HCT116 (cell line): Measurements from ENCODE around the gene PRIMA1. TPM values are rescaled to one million over a fixed set of nuclear protein-coding genes. Genes with fewer than 3 reads are reported as not detected.

Experiments used
- ATAC-seq: fragments of 200-7000 bp; cut with Tn5 transposase; 2 replicates; pipeline ENCODE4 v1.9.1; 2020; ENCODE audit warnings: mild to moderate bottlenecking, moderate library complexity
- BruUV-seq: library from RNA; stranded (reverse); fragments of 400-500 nt; replicated peaks from 2 replicates; lab custom pipeline; 2021; lab: Mats Ljungman, UMichigan
- CTCF ChIA-PET: fragments of 300-600 bp; sonication (Branson Sonifier 250); formaldehyde crosslinking; loops from one replicate; lab custom pipeline; 2021; ENCODE audit warnings: antibody characterized with exemption; lab: Charles Lee
- POLR2A ChIA-PET: fragments of 300-600, 350-600 bp; sonication (Branson Sonifier 250); formaldehyde crosslinking; loops from one replicate; lab custom pipeline; 2021; ENCODE audit warnings: antibody characterized with exemption; lab: Charles Lee
- RAD21 ChIA-PET, 2 experiments: fragments of 300-600 bp; sonication (Branson Sonifier 250); formaldehyde crosslinking; loops; one replicate each; lab custom pipeline; 2023; ENCODE audit warnings: low total read pairs in 2 of 2; ENCODE audit not compliant: uncharacterized antibody in 2 of 2, unreplicated experiment in 2 of 2, low non-redundant PET in 1 of 2; lab: Charles Lee
- DNase-seq: peaks from one replicate; pipeline ENCODE4 v3.0.0-alpha.2; 2010; ENCODE audit warnings: low read depth, low spot score
- H2AFZ ChIP-seq: fragments of 200-600 bp; shearing (Covaris generic), sonication (generic); 2 replicates; pipeline ENCODE4 v1.6.1; 2017; ENCODE audit warnings: low read depth, mixed run types, mixed read lengths, antibody characterized with exemption, low read length; ENCODE audit not compliant: poor library complexity, severe bottlenecking
- H3K27ac ChIP-seq: 2 replicates; pipeline ENCODE4 v1.5.1; 2012; ENCODE audit warnings: low read depth, low read length
- H3K27me3 ChIP-seq: fragments of 200-600 bp; sonication (generic); 2 replicates; pipeline ENCODE4 v1.6.1; 2016; ENCODE audit warnings: mixed run types, low read length, mixed read lengths; ENCODE audit not compliant: insufficient read depth
- H3K36me3 ChIP-seq, 2 experiments: fragments of 200-500 bp in 1 of 2; fragments of 200-600 bp in 1 of 2; sonication (Bioruptor generic) in 1 of 2; sonication (generic) in 1 of 2; 2 replicates each; pipeline versions ENCODE4 v1.5.1 to v1.6.1; 2014 to 2016; ENCODE audit warnings: low read length in 2 of 2, inconsistent platforms in 1 of 2, mixed read lengths in 1 of 2, mixed run types in 1 of 2; ENCODE audit not compliant: insufficient read depth in 2 of 2, control insufficient read depth in 1 of 2
- H3K4me1 ChIP-seq, 2 experiments: fragments of 200-600 bp in 1 of 2; sonication (generic) in 1 of 2; 2 replicates each; pipeline versions ENCODE4 v1.5.1 to v1.6.1; 2012 to 2017; ENCODE audit warnings: low read length in 2 of 2, inconsistent platforms in 1 of 2, mild to moderate bottlenecking in 1 of 2, mixed read lengths in 1 of 2, mixed run types in 1 of 2, moderate library complexity in 1 of 2; ENCODE audit not compliant: insufficient read depth in 2 of 2, control insufficient read depth in 1 of 2
- H3K4me2 ChIP-seq: fragments of 200-600 bp; sonication (generic); 2 replicates; pipeline ENCODE4 v1.6.1; 2017; ENCODE audit warnings: mixed run types, low read length, mixed read lengths
- H3K4me3 ChIP-seq, 2 experiments: fragments of 200-600 bp in 1 of 2; sonication (generic) in 1 of 2; replicated peaks in 1 of 2; 2 replicates each; pipeline ENCODE4 v1.5.1; 2011 to 2016; ENCODE audit warnings: low read length in 2 of 2, control low read depth in 1 of 2, low read depth in 1 of 2, mild to moderate bottlenecking in 1 of 2, mixed read lengths in 1 of 2, mixed run types in 1 of 2
- H3K79me2 ChIP-seq: fragments of 200-600 bp; sonication (generic); 2 replicates; pipeline ENCODE4 v1.6.1; 2017; ENCODE audit warnings: mild to moderate bottlenecking, mixed run types, low read length, moderate library complexity, mixed read lengths; ENCODE audit not compliant: insufficient read depth
- H3K9ac ChIP-seq: fragments of 200-600 bp; sonication (generic); 2 replicates; pipeline ENCODE4 v1.6.1; 2016; ENCODE audit warnings: low read length, mixed read lengths
- H3K9me2 ChIP-seq: fragments of 200-600 bp; sonication (generic), shearing (Covaris generic); 2 replicates; pipeline ENCODE4 v1.6.1; 2017; ENCODE audit warnings: mixed run types, mild to moderate bottlenecking, moderate library complexity; ENCODE audit not compliant: insufficient read depth
- H3K9me3 ChIP-seq, 2 experiments: fragments of 200-500 bp in 1 of 2; fragments of 200-600 bp in 1 of 2; sonication (Bioruptor generic) in 1 of 2; sonication (generic) in 1 of 2; 2 replicates each; pipeline ENCODE4 v1.6.1; 2014 to 2017; ENCODE audit warnings: low read length in 2 of 2, mixed read lengths in 2 of 2, inconsistent platforms in 1 of 2, low read depth in 1 of 2, mild to moderate bottlenecking in 1 of 2, mixed run types in 1 of 2, moderate library complexity in 1 of 2; ENCODE audit not compliant: control insufficient read depth in 1 of 2, insufficient read depth in 1 of 2
- H4K20me1 ChIP-seq: fragments of 200-600 bp; sonication (generic), shearing (Covaris generic); 2 replicates; pipeline ENCODE4 v1.6.1; 2017; ENCODE audit warnings: mixed run types, mild to moderate bottlenecking, moderate library complexity; ENCODE audit not compliant: insufficient read depth
- CBX3 ChIP-seq: IDR thresholded peaks from 2 replicates; pipeline ENCODE4 v1.6.1; 2012; ENCODE audit warnings: low read depth
- CEBPB ChIP-seq: IDR thresholded peaks from 2 replicates; pipeline ENCODE4 v1.6.1; 2012; ENCODE audit warnings: low read depth
- EGR1 ChIP-seq: IDR thresholded peaks from 2 replicates; pipeline ENCODE4 v1.6.1; 2012; ENCODE audit warnings: low read depth
- ELF1 ChIP-seq: IDR thresholded peaks from 2 replicates; pipeline ENCODE4 v1.6.1; 2012; ENCODE audit warnings: low read depth, borderline replicate concordance
- EZH2 ChIP-seq: fragments of 200-600 bp; sonication (generic); IDR thresholded peaks from 2 replicates; pipeline ENCODE4 v1.6.1; 2017; ENCODE audit warnings: antibody characterized with exemption, mixed run types
- EZH2phosphoT487 ChIP-seq: fragments of 200-600 bp; IDR thresholded peaks from 2 replicates; pipeline ENCODE4 v1.6.1; 2018; ENCODE audit warnings: antibody characterized with exemption, borderline replicate concordance
- FOSL1 ChIP-seq: IDR thresholded peaks from 2 replicates; pipeline ENCODE4 v1.6.1; 2012; ENCODE audit warnings: low read depth
- POLR2A ChIP-seq: IDR thresholded peaks from 2 replicates; pipeline ENCODE4 v1.7.0; 2011; ENCODE audit warnings: borderline replicate concordance; ENCODE audit not compliant: insufficient read depth, insufficient read length; ENCODE audit errors: extremely low read depth
- RAD21 ChIP-seq: IDR thresholded peaks from 2 replicates; pipeline ENCODE4 v1.6.1; 2012; ENCODE audit warnings: low read depth, mild to moderate bottlenecking
- SRF ChIP-seq: IDR thresholded peaks from 2 replicates; pipeline ENCODE4 v1.6.1; 2012; ENCODE audit warnings: low read depth
- TCF7L2 ChIP-seq: IDR thresholded peaks from 2 replicates; pipeline ENCODE4 v1.7.0; 2011; ENCODE audit warnings: borderline replicate concordance, inconsistent platforms; ENCODE audit not compliant: insufficient read depth, insufficient read length; ENCODE audit errors: extremely low read depth
- ZFX ChIP-seq: fragments of 450-650 bp; IDR thresholded peaks from 2 replicates; pipeline ENCODE4 v1.6.1; 2017
- ZNF274 ChIP-seq: fragments of 200-500 bp; sonication (Bioruptor generic); IDR thresholded peaks from 2 replicates; pipeline ENCODE4 v1.6.1; 2014; ENCODE audit warnings: mild to moderate bottlenecking, low read depth, low read length, inconsistent platforms
- intact Hi-C: fragments of 100-400 bp; cut with micrococcal nuclease; formaldehyde crosslinking; loops from 2 replicates; pipeline ENCODE4 v1.10.0; 2022
- total RNA-seq: library from RNA; stranded (reverse); gene quantifications from one replicate; pipeline ENCODE4 v1.2.1, GENCODE V29; 2021; ENCODE audit not compliant: unreplicated experiment
- TF ChIP-seq, protein P1 (sequence below), 3 experiments: fragments of 200-600 bp in 1 of 3; sonication (generic) in 1 of 3; IDR thresholded peaks in 2 of 3; conservative IDR thresholded peaks in 1 of 3; 2 replicates each; pipeline ENCODE4 v1.5.1; 2012 to 2017; ENCODE audit warnings: low read depth in 2 of 3, low read length in 2 of 3, antibody characterized with exemption in 1 of 3, borderline replicate concordance in 1 of 3, control low read depth in 1 of 3, mild to moderate bottlenecking in 1 of 3, mixed read lengths in 1 of 3, mixed run types in 1 of 3, moderate library complexity in 1 of 3; ENCODE audit not compliant: insufficient read depth in 1 of 3
- TF ChIP-seq, protein P2 (sequence below): IDR thresholded peaks from 2 replicates; pipeline ENCODE4 v1.6.1; 2012; ENCODE audit warnings: low read depth
- TF ChIP-seq, protein P3 (sequence below): IDR thresholded peaks from 2 replicates; pipeline ENCODE4 v1.6.1; 2011; ENCODE audit warnings: mild to moderate bottlenecking, low read length, moderate library complexity; ENCODE audit not compliant: insufficient replicate concordance; ENCODE audit errors: extremely low read depth

Gene PRIMA1
- total RNA-seq, 1 experiment from 2014 or later = 1.5 TPM

DNA sequence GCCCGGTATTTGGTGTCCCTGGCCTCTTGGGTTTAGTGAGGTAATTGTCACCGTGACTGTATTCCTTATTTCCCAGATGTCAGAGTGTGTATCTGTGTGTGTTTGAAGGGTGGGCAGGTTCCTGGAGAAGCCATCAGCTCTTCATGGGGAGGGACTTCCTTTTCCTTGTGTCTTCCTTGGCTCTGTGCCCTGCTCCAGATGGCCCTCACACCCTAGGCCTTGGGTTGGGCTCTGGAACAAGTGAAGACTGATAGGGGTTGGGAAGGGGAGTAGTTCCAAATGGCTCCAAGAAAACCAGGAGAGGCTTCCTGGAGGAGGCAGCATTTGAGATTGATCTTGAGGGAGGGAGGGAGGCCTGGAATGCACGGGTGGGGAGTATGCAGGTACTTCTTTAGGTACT is 43.8 kb upstream of the PRIMA1 start:
- Histone ChIP-seq H3K79me2 (no peaks in the 10 kb centered on the region), H4K20me1 (no peaks in the 10 kb centered on the region), H3K4me2 (no peak overlapping the region), H3K9me3 (no peaks in the 10 kb centered on the region), H3K9ac (no peak overlapping the region), H2AFZ (no peak overlapping the region), H3K4me1 (peaks cover 0 to 7% of the 10 kb centered on the region in 2 experiments; a peak in 2 of 4 replicates), H3K4me3 (no peak overlapping the region), H3K27ac (no peak overlapping the region), H3K27me3 (peaks cover 3% of the 10 kb centered on the region; the same call in 1 of the 2 replicates), H3K9me2 (no peaks in the 10 kb centered on the region), H3K36me3 (no peaks in the 10 kb centered on the region)
- intact Hi-C loops = no loop called here
- no peak for ATAC-seq
- ChIA-PET POLR2A (no interaction called here), RAD21 (no interaction called here), CTCF (no interaction called here)
- no peak for DNase-seq
- TF ChIP-seq, protein P1, sequence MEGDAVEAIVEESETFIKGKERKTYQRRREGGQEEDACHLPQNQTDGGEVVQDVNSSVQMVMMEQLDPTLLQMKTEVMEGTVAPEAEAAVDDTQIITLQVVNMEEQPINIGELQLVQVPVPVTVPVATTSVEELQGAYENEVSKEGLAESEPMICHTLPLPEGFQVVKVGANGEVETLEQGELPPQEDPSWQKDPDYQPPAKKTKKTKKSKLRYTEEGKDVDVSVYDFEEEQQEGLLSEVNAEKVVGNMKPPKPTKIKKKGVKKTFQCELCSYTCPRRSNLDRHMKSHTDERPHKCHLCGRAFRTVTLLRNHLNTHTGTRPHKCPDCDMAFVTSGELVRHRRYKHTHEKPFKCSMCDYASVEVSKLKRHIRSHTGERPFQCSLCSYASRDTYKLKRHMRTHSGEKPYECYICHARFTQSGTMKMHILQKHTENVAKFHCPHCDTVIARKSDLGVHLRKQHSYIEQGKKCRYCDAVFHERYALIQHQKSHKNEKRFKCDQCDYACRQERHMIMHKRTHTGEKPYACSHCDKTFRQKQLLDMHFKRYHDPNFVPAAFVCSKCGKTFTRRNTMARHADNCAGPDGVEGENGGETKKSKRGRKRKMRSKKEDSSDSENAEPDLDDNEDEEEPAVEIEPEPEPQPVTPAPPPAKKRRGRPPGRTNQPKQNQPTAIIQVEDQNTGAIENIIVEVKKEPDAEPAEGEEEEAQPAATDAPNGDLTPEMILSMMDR (IDR thresholded peaks at IDR 0.05 in 2 of 3, conservative IDR thresholded peaks at IDR 0.05 in 1 of 3; ENCODE audit: borderline replicate concordance in 1 of 3, insufficient read depth in 1 of 3, low read depth in 2 of 3, low read length in 2 of 3) = no peak
- TF ChIP-seq ZNF274 (no peak), EGR1 (no peak), ELF1 (no peak), RAD21 (no peak), ZFX (no peak), CBX3 (no peak), FOSL1 (no peak), CEBPB (no peak), EZH2phosphoT487 (no peak), POLR2A (no peak), TCF7L2 (no peak), SRF (no peak), EZH2 (no peak)
- TF ChIP-seq, protein P2, sequence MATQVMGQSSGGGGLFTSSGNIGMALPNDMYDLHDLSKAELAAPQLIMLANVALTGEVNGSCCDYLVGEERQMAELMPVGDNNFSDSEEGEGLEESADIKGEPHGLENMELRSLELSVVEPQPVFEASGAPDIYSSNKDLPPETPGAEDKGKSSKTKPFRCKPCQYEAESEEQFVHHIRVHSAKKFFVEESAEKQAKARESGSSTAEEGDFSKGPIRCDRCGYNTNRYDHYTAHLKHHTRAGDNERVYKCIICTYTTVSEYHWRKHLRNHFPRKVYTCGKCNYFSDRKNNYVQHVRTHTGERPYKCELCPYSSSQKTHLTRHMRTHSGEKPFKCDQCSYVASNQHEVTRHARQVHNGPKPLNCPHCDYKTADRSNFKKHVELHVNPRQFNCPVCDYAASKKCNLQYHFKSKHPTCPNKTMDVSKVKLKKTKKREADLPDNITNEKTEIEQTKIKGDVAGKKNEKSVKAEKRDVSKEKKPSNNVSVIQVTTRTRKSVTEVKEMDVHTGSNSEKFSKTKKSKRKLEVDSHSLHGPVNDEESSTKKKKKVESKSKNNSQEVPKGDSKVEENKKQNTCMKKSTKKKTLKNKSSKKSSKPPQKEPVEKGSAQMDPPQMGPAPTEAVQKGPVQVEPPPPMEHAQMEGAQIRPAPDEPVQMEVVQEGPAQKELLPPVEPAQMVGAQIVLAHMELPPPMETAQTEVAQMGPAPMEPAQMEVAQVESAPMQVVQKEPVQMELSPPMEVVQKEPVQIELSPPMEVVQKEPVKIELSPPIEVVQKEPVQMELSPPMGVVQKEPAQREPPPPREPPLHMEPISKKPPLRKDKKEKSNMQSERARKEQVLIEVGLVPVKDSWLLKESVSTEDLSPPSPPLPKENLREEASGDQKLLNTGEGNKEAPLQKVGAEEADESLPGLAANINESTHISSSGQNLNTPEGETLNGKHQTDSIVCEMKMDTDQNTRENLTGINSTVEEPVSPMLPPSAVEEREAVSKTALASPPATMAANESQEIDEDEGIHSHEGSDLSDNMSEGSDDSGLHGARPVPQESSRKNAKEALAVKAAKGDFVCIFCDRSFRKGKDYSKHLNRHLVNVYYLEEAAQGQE = no peak
- TF ChIP-seq, protein P3, sequence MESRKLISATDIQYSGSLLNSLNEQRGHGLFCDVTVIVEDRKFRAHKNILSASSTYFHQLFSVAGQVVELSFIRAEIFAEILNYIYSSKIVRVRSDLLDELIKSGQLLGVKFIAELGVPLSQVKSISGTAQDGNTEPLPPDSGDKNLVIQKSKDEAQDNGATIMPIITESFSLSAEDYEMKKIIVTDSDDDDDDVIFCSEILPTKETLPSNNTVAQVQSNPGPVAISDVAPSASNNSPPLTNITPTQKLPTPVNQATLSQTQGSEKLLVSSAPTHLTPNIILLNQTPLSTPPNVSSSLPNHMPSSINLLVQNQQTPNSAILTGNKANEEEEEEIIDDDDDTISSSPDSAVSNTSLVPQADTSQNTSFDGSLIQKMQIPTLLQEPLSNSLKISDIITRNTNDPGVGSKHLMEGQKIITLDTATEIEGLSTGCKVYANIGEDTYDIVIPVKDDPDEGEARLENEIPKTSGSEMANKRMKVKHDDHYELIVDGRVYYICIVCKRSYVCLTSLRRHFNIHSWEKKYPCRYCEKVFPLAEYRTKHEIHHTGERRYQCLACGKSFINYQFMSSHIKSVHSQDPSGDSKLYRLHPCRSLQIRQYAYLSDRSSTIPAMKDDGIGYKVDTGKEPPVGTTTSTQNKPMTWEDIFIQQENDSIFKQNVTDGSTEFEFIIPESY = no peak
- BruUV-seq = no TSS peak
